ENCODE data around the gene EPHB3.

GRCh38 chr3:184556582-184557347, 4.8 kb upstream of the EPHB3 start:
- no peak for TF ChIP-seq CTCF (IDR thresholded peaks at IDR 0.05)
- TF ChIP-seq ZFX (IDR thresholded peaks at IDR 0.05; ENCODE audit: borderline replicate concordance), result no peak

All from 22Rv1 (cell line).